Measurements from ENCODE around the gene RASA2.

Gene RASA2

DNA sequence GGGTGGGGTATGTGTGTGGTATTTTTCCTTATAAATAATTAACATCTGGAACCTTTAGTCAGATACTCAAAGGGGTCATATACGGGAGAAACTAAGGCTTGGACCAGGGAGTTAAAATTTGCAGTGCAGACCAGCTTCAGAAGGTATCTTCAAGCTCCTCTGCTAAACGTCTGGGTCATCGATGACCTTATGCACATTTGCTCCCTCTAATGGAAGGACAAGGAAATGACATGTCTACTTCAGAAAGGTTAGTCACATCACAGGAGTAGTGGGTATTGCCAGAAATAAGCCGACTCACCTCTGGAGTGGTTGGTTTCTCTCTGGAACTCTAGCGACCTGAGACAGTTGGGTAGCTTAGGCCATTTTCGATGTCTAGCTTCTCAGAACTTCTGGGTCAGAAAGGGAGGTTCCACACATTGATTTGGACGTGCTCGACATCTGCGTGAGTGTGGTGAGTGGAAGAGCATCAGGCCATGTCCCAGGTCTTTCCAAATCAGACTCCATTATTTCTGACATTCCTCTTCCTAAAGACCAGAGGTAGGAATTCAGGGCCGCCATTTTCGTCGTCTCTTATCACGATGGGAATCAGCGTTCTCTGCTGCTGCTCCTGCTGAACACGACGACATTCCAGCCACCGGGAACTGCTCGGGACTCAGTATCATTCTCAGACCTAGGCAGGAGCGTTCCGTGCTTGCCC, 31.8 kb upstream of the RASA2 start:
- Histone ChIP-seq H3K4me3 (ENCODE audit: low read depth, low read length) (peak overlapping the region; percentile 39), H3K9me3 (no peaks in the 10 kb centered on the region), H3K36me3 (no peaks in the 10 kb centered on the region), H3K4me1 (peaks cover 9% of the 10 kb centered on the region), H3K27me3 (no peaks in the 10 kb centered on the region)
- DNase-seq: no peak
- peak; percentile 86 for TF ChIP-seq CTCF (IDR thresholded peaks at IDR 0.05; ENCODE audit: low read depth, low read length)

GRCh38 chr3:141455603-141456300, 31.1 kb upstream of the RASA2 start:
- peak overlapping the region; percentile 39 for H3K4me3 ChIP-seq (ENCODE audit: low read depth, low read length)
- peaks cover 4% of the 10 kb centered on the region for H3K4me1 ChIP-seq
- no peaks in the 10 kb centered on the region for H3K9me3 ChIP-seq
- H3K36me3 ChIP-seq: no peaks in the 10 kb centered on the region
- no peaks in the 10 kb centered on the region for H3K27me3 ChIP-seq
- TF ChIP-seq CTCF (IDR thresholded peaks at IDR 0.05; ENCODE audit: low read depth, low read length): no peak
- DNase-seq: no peak

DNA sequence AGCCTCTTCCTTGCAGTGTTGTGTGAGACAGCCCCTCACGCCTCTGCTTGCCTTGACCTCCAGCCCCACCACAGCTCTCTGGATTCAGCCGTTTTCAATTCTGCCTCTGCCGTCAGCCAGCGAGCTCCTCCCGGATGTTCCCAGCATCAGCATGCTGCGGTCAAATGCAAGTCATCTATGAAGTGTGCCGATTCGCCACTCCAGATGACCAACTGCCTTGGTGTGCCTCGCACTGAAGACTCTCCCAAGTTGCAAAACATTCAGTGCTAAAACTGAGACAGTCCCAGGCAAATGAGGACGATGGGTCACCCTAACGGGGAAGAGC, 30.6 kb upstream of the RASA2 start:
- no peaks in the 10 kb centered on the region for H3K4me1 ChIP-seq
- H3K4me3 ChIP-seq (ENCODE audit: low read depth, low read length): no peak overlapping the region
- no peaks in the 10 kb centered on the region for H3K9me3 ChIP-seq
- H3K27me3 ChIP-seq: no peaks in the 10 kb centered on the region
- no peak for TF ChIP-seq CTCF (IDR thresholded peaks at IDR 0.05; ENCODE audit: low read depth, low read length)
- no peak for DNase-seq
- H3K36me3 ChIP-seq: no peaks in the 10 kb centered on the region

DNA sequence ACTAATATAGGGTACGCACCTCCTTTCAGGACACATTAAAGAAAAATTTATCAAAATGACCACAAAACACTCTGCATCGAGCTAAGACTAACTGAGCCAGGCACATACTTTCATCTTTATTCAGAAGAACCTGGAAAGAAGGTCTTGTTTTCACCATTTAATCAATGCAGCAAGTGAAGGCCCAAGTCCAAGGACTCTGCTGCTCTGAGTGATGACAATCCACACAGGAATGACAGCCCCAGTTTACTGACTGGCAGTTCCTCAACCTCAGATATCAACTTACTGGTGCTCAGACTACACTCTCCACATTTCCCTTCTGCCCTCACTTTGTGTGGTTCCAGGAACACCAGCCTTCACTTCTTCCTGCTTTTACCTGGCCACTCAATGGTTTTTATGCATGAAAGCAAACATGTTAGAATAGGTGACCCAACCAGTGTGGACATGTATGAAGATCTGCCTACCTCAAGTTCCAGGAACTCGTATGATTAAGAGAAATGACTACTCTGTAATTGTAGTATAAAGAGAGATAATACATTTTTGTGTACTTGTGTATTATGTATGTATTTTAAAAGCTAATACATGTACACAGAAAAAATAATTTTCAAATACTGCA, 29.1 kb upstream of the RASA2 start:
- Histone ChIP-seq H3K9me3 (no peaks in the 10 kb centered on the region), H3K36me3 (no peaks in the 10 kb centered on the region), H3K4me3 (ENCODE audit: low read depth, low read length) (no peak overlapping the region), H3K27me3 (no peaks in the 10 kb centered on the region), H3K4me1 (no peaks in the 10 kb centered on the region)
- TF ChIP-seq CTCF (IDR thresholded peaks at IDR 0.05; ENCODE audit: low read depth, low read length): no peak
- no peak for DNase-seq

DNA sequence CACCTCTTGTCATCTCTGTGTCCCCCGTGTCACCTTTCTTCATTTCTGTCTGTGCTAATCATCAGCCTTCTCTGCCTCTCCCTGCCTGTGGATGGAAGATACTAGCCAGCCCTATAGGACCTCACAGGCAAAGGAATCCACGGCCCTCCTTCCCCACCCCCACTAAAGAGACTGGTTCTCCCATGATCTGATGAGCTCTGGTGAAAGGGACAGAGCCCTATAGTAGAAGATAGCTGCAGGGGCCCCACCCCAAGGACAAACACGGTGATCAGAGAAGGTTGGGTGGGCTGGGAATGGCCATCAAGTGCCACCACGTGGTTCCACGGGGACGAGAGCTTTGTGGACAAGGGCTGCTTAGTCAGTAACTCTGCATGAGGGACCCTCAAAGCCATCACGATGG, 27.8 kb upstream of the RASA2 start:
- no peaks in the 10 kb centered on the region for H3K9me3 ChIP-seq
- H3K36me3 ChIP-seq: no peaks in the 10 kb centered on the region
- H3K27me3 ChIP-seq: no peaks in the 10 kb centered on the region
- no peaks in the 10 kb centered on the region for H3K4me1 ChIP-seq
- no peak for DNase-seq
- TF ChIP-seq CTCF (IDR thresholded peaks at IDR 0.05; ENCODE audit: low read depth, low read length): no peak
- H3K4me3 ChIP-seq (ENCODE audit: low read depth, low read length): no peak overlapping the region
